ENCODE results near the gene PIK3R4.

GRCh38 chr3:130741946-130742610 lies 4.6 kb downstream of the PIK3R4 start:
- TF ChIP-seq REST (IDR thresholded peaks at IDR 0.05) (no peak), CTCF (IDR thresholded peaks at IDR 0.05; ENCODE audit: low read depth, low read length, missing input control) (no peak), EGR1 (IDR thresholded peaks at IDR 0.05; ENCODE audit: low read depth in 2 of 2) (no peak), GABPA (IDR thresholded peaks at IDR 0.05 in 1 of 2, conservative IDR thresholded peaks at IDR 0.05 in 1 of 2) (no peak), HNF4A (conservative IDR thresholded peaks at IDR 0.05) (no peak), ATF3 (IDR thresholded peaks at IDR 0.05) (no peak), JUND (IDR thresholded peaks at IDR 0.05) (no peak)
- TF ChIP-seq, protein P1, sequence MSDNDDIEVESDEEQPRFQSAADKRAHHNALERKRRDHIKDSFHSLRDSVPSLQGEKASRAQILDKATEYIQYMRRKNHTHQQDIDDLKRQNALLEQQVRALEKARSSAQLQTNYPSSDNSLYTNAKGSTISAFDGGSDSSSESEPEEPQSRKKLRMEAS (IDR thresholded peaks at IDR 0.05), result no peak
